OCI-LY7 (cell line): Measurements from ENCODE around the gene SDR39U1. TPM values are rescaled to one million over a fixed set of nuclear protein-coding genes. Genes with fewer than 3 reads are reported as not detected.
"Not testable (repeated sequence)": the region's sequence is repeated elsewhere in the genome, so short reads cannot be mapped to it uniquely, and the experiment has no call there.

Experiments
- BruUV-seq: library from RNA; stranded (reverse); fragments of 400-500 nt; replicated peaks from 2 replicates; lab custom pipeline; 2021; lab: Mats Ljungman, UMichigan
- CTCF ChIA-PET: fragments of 300-600 bp; sonication (Branson Sonifier 250); formaldehyde crosslinking; loops from one replicate; lab custom pipeline; 2022; ENCODE audit warnings: antibody characterized with exemption; ENCODE audit not compliant: unreplicated experiment; lab: Charles Lee
- POLR2A ChIA-PET: fragments of 300-600 bp; sonication (Branson Sonifier 250); formaldehyde crosslinking; loops from one replicate; lab custom pipeline; 2022; ENCODE audit warnings: antibody characterized with exemption; lab: Charles Lee
- DNase-seq: peaks from one replicate; pipeline ENCODE4 v3.0.0-alpha.2; 2015; ENCODE audit warnings: low spot score
- H2AFZ ChIP-seq: fragments of 200-600 bp; sonication (generic), shearing (Covaris generic); 2 replicates; pipeline ENCODE4 v1.6.1; 2014; ENCODE audit warnings: mild to moderate bottlenecking, antibody characterized with exemption, low read length, moderate library complexity
- H3K27ac ChIP-seq: fragments of 200-600 bp; sonication (generic); 2 replicates; pipeline ENCODE4 v1.5.1; 2014; ENCODE audit warnings: mixed run types, low read depth, mild to moderate bottlenecking, moderate library complexity, low read length, inconsistent platforms; ENCODE audit not compliant: poor library complexity, severe bottlenecking
- H3K36me3 ChIP-seq: fragments of 200-600 bp; sonication (generic); 2 replicates; pipeline ENCODE4 v1.6.1; 2014; ENCODE audit warnings: mild to moderate bottlenecking, antibody characterized with exemption, low read length, moderate library complexity, mixed read lengths; ENCODE audit not compliant: insufficient read depth
- H3K4me1 ChIP-seq: fragments of 200-600 bp; sonication (generic); 2 replicates; pipeline ENCODE4 v1.5.1; 2014; ENCODE audit warnings: mild to moderate bottlenecking, low read length; ENCODE audit not compliant: insufficient read depth, poor library complexity, severe bottlenecking
- H3K4me2 ChIP-seq: fragments of 200-600 bp; sonication (generic); 2 replicates; pipeline ENCODE4 v1.6.1; 2014; ENCODE audit warnings: mild to moderate bottlenecking, low read length
- H3K4me3 ChIP-seq: fragments of 200-600 bp; sonication (generic); 2 replicates; pipeline ENCODE4 v1.5.1; 2014; ENCODE audit warnings: mild to moderate bottlenecking, low read depth, low read length; ENCODE audit not compliant: poor library complexity, severe bottlenecking
- H3K79me2 ChIP-seq: fragments of 200-600 bp; sonication (generic); 2 replicates; pipeline ENCODE4 v1.6.1; 2016; ENCODE audit warnings: low read depth, mild to moderate bottlenecking, low read length, moderate library complexity, mixed read lengths; ENCODE audit not compliant: insufficient read depth
- H3K9me2 ChIP-seq: fragments of 200-600 bp; sonication (generic); 2 replicates; pipeline ENCODE4 v1.6.1; 2016; ENCODE audit warnings: mild to moderate bottlenecking, low read length, mixed read lengths; ENCODE audit not compliant: insufficient read depth
- H3K9me3 ChIP-seq: fragments of 200-600 bp; sonication (generic); 2 replicates; pipeline ENCODE4 v1.6.1; 2014; ENCODE audit warnings: mild to moderate bottlenecking, mixed run types, low read length, mixed read lengths
- H4K20me1 ChIP-seq: fragments of 200-600 bp; sonication (generic); 2 replicates; pipeline ENCODE4 v1.6.1; 2014; ENCODE audit warnings: mild to moderate bottlenecking, antibody characterized with exemption, low read length, moderate library complexity, mixed read lengths; ENCODE audit not compliant: insufficient read depth
- CTCF ChIP-seq: fragments of 200-600 bp; sonication (generic); conservative IDR thresholded peaks from 2 replicates; pipeline ENCODE4 v1.5.1; 2014; ENCODE audit warnings: mild to moderate bottlenecking, antibody characterized with exemption, low read length, moderate library complexity, mixed read lengths
- EZH2phosphoT487 ChIP-seq: fragments of 200-600 bp; sonication (generic); IDR thresholded peaks from 2 replicates; pipeline ENCODE4 v1.6.1; 2018; ENCODE audit warnings: low read depth, borderline replicate concordance, mild to moderate bottlenecking, mixed run types, antibody characterized with exemption, low read length, moderate library complexity, mixed read lengths
- intact Hi-C: fragments of 100-400 bp; cut with micrococcal nuclease; formaldehyde crosslinking; loops from one replicate; pipeline ENCODE4 v1.10.0; 2022; ENCODE audit not compliant: unreplicated experiment
- total RNA-seq, 2 experiments: library from RNA; depleted of rRNA in 1 of 2; stranded (reverse); fragments of >200 nt in 1 of 2; shearing (Covaris generic) in 1 of 2; gene quantifications; 2 replicates each; pipeline ENCODE4 v1.2.3, GENCODE V29; 2014 to 2022

Gene SDR39U1
- total RNA-seq, 2 experiments from 2014 or later: 51.4 to 103 TPM

GRCh38 chr14:24458736-24459135, 16.2 kb upstream of the SDR39U1 start:
- CTCF ChIA-PET: interaction anchor here (0.8 kb wide), 1 partner anchor 17 kb away, joined by 3 read pairs; no protein-coding TSS in a partner anchor
- no TSS peak for BruUV-seq

GRCh38 chr14:24456980-24457379, 14.4 kb upstream of the SDR39U1 start:
- no TSS peak for BruUV-seq
- H4K20me1 ChIP-seq: no peaks in the 10 kb centered on the region
- POLR2A ChIA-PET: no interaction called here

More at GRCh38 chr14:24458736-24459135, 16.2 kb upstream of the SDR39U1 start:
- Histone ChIP-seq H3K79me2 (no peaks in the 10 kb centered on the region), H3K4me1 (peaks cover 11% of the 10 kb centered on the region), H3K9me3 (0 out of 2 replicates have a peak, but pooled peaks cover 5% of the 10 kb centered on the region), H3K4me2 (no peak overlapping the region), H3K36me3 (no peaks in the 10 kb centered on the region), H4K20me1 (no peaks in the 10 kb centered on the region), H3K4me3 (no peak overlapping the region), H3K27ac (no peak overlapping the region), H3K9me2 (no peaks in the 10 kb centered on the region), H2AFZ (no peak overlapping the region)
- POLR2A ChIA-PET: no interaction called here
- TF ChIP-seq CTCF: no peak
- TF ChIP-seq EZH2phosphoT487: no peak
- intact Hi-C loops: no loop called here
- DNase-seq: no peak

GRCh38 chr14:24450828-24451227, 8.3 kb upstream of the SDR39U1 start:
- H3K36me3 ChIP-seq, H3K79me2 ChIP-seq, H3K9me2 ChIP-seq, intact Hi-C loops, H2AFZ ChIP-seq, H3K9me3 ChIP-seq, H3K4me2 ChIP-seq, H3K27ac ChIP-seq, POLR2A ChIA-PET, DNase-seq, H4K20me1 ChIP-seq, H3K4me3 ChIP-seq, H3K4me1 ChIP-seq, CTCF ChIA-PET, BruUV-seq: not testable (repeated sequence)

More at GRCh38 chr14:24456980-24457379, 14.4 kb upstream of the SDR39U1 start:
- Histone ChIP-seq H2AFZ (no peak overlapping the region), H3K4me3 (no peak overlapping the region), H3K9me3 (0 out of 2 replicates have a peak, but pooled peaks cover 5% of the 10 kb centered on the region), H3K4me1 (no peaks in the 10 kb centered on the region), H3K36me3 (no peaks in the 10 kb centered on the region), H3K4me2 (no peak overlapping the region), H3K79me2 (no peaks in the 10 kb centered on the region), H3K9me2 (no peaks in the 10 kb centered on the region), H3K27ac (no peak overlapping the region)
- TF ChIP-seq EZH2phosphoT487 (no peak), CTCF (no peak)
- CTCF ChIA-PET: interaction anchor here (0.5 kb wide), 1 partner anchor 99 kb away, joined by 3 read pairs; no protein-coding TSS in a partner anchor
- intact Hi-C loops: no loop called here
- no peak for DNase-seq
